GM18907 (cell line): ENCODE measurements around the gene NCOA3.
"Not testable (repeated sequence)": the region's sequence is repeated elsewhere in the genome, so short reads cannot be mapped to it uniquely, and the experiment has no call there.

Experiments
- ATAC-seq: cut with Tn5 transposase; IDR thresholded peaks from one replicate; pipeline ENCODE4 v1.9.1; 2021; ENCODE audit warnings: mild to moderate bottlenecking, moderate library complexity; ENCODE audit not compliant: unreplicated experiment

Gene NCOA3

GRCh38 chr20:47534405-47534804 is 32.7 kb downstream of the NCOA3 start:
- ATAC-seq: no peak

- ATAC-seq: no peak
Measured at GRCh38 chr20:47535088-47535487, 33.4 kb downstream of the NCOA3 start.

- ATAC-seq: no peak
Measured at GRCh38 chr20:47535994-47536393, 34.3 kb downstream of the NCOA3 start.

- ATAC-seq: no peak
Measured at GRCh38 chr20:47540443-47541354, 39.0 kb downstream of the NCOA3 start.

GRCh38 chr20:47541355-47541922 is 39.8 kb downstream of the NCOA3 start:
- no peak for ATAC-seq

GRCh38 chr20:47543006-47543431 is 41.3 kb downstream of the NCOA3 start:
- no peak for ATAC-seq

- no peak for ATAC-seq
Measured at GRCh38 chr20:47544240-47544639, 42.6 kb downstream of the NCOA3 start.

GRCh38 chr20:47544852-47545251 is 43.2 kb downstream of the NCOA3 start:
- ATAC-seq: no peak

- ATAC-seq: no peak
Measured at GRCh38 chr20:47545499-47545898, 43.8 kb downstream of the NCOA3 start.

- no peak for ATAC-seq
Measured at GRCh38 chr20:47546184-47547033, 44.7 kb downstream of the NCOA3 start.

- no peak for ATAC-seq
Measured at GRCh38 chr20:47547034-47547387, 45.3 kb downstream of the NCOA3 start.

GRCh38 chr20:47549671-47550070 is 48.0 kb downstream of the NCOA3 start:
- ATAC-seq: no peak

- no peak for ATAC-seq
Measured at GRCh38 chr20:47551222-47551621, 49.5 kb downstream of the NCOA3 start.

- ATAC-seq: no peak
Measured at GRCh38 chr20:47551841-47552240, 50.2 kb downstream of the NCOA3 start.

GRCh38 chr20:47552996-47553395 is 51.3 kb downstream of the NCOA3 start:
- ATAC-seq: no peak

GRCh38 chr20:47553594-47554235 is 52.0 kb downstream of the NCOA3 start:
- ATAC-seq: not testable (repeated sequence)

- not testable (repeated sequence) for ATAC-seq
Measured at GRCh38 chr20:47554283-47554682, 52.6 kb downstream of the NCOA3 start.

- ATAC-seq: no peak
Measured at GRCh38 chr20:47557218-47557617, 55.5 kb downstream of the NCOA3 start.

GRCh38 chr20:47557791-47558190 is 56.1 kb downstream of the NCOA3 start:
- no peak for ATAC-seq

GRCh38 chr20:47558295-47559066 is 56.8 kb downstream of the NCOA3 start:
- no peak for ATAC-seq
